Measurements from ENCODE around the gene CYP26B1.

DNA sequence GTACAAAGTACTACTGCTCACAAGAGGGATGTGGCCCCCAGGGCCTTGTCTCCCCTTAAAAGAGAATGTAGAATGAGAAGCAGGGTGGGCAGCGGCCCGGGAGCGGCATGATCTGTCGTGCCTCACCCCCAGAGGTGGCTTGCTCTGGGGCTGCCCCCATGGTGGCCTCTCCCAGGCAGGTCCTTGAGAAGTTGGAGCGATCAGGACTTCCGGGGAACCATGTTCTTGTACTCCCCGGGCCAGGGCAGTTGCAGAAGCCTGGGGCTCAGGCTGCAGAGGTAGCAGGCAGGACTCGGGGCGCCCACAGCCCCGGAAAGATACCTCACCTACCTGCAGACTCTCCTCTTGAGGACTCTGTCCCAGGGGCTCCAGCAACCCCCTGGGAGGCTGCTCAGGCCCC is 62.6 kb downstream of the CYP26B1 start:
- TF ChIP-seq CTCF (IDR thresholded peaks at IDR 0.05; ENCODE audit: insufficient read depth, low read depth, low read length) = no peak
- TF ChIP-seq EZH2 (IDR thresholded peaks at IDR 0.05; ENCODE audit: insufficient read depth, low read length) = no peak

Data from astrocyte (in vitro differentiated cells and primary cell).